Tibial nerve (tissue), 4 donors: ENCODE data around the gene SEPHS2. TPM values are rescaled to one million over a fixed set of nuclear protein-coding genes. Genes with fewer than 3 reads are reported as not detected.

Experiments used
- DNase-seq, 2 donors: peaks; one replicate each; pipeline ENCODE4 v3.0.0-alpha.2; 2019; ENCODE audit warnings: low spot score in 2 of 2
- H3K27ac ChIP-seq, 4 donors: fragments of 200-600 bp; sonication (generic) in 3 of 4; one replicate each; pipeline ENCODE4 v1.5.1; 2017 to 2019; ENCODE audit warnings: mild to moderate bottlenecking in 1 of 4
- H3K27me3 ChIP-seq, 2 donors: fragments of 200-600 bp; sonication (generic) in 1 of 2; one replicate each; pipeline versions ENCODE4 v1.5.1 to v1.6.0; 2017 to 2019
- H3K36me3 ChIP-seq, 3 donors: fragments of 200-600 bp; sonication (generic); one replicate each; pipeline ENCODE4 v1.5.1; 2018 to 2019
- H3K4me1 ChIP-seq, 4 donors: fragments of 200-600 bp; sonication (generic) in 3 of 4; one replicate each; pipeline ENCODE4 v1.5.1; 2017 to 2019
- H3K4me3 ChIP-seq, 4 donors: fragments of 200-600 bp; sonication (generic) in 3 of 4; one replicate each; pipeline ENCODE4 v1.5.1; 2017 to 2019; ENCODE audit warnings: mild to moderate bottlenecking in 1 of 4, moderate library complexity in 1 of 4
- H3K9me3 ChIP-seq, 4 donors: fragments of 200-600 bp; sonication (generic) in 3 of 4; one replicate each; pipeline ENCODE4 v1.5.1; 2017 to 2019
- CTCF ChIP-seq, 5 experiments: fragments of 200-600 bp in 3 of 5; fragments of 450-650 bp in 2 of 5; sonication (generic) in 3 of 5; IDR thresholded peaks; one replicate each; pipeline ENCODE4 v1.5.1; 2016 to 2019; ENCODE audit warnings: antibody characterized with exemption in 5 of 5, mild to moderate bottlenecking in 3 of 5, moderate library complexity in 2 of 5
- EP300 ChIP-seq, 2 donors: sonication (generic); formaldehyde crosslinking; IDR thresholded peaks; one replicate each; pipeline ENCODE4 v1.6.1; 2017; ENCODE audit warnings: antibody characterized with exemption in 2 of 2, mild to moderate bottlenecking in 1 of 2
- POLR2A ChIP-seq, 2 donors: fragments of 450-650 bp; IDR thresholded peaks; one replicate each; pipeline ENCODE4 v1.6.1; 2017; ENCODE audit warnings: antibody characterized with exemption in 2 of 2, mild to moderate bottlenecking in 2 of 2, moderate library complexity in 2 of 2
- WGBS, 2 donors: methylation state at CpG; one replicate each; pipeline ENCODE4 v1.1.5; 2018; 5-methylcytosine and 5-hydroxymethylcytosine counted together
- total RNA-seq, 4 donors: library from RNA; depleted of rRNA; stranded (reverse); fragments of >200 nt; gene quantifications; one replicate each; pipeline ENCODE4 v1.1.0, GENCODE V29; 2016

SEPHS2 gene
- total RNA-seq, 4 donors from 2014 or later = 26.2 to 36.5 (median 33.5) TPM

- H3K27me3 ChIP-seq = no peaks in the 10 kb centered on the region
- DNase-seq = peak; percentile 83 to 93
- WGBS, 2 donors = 36 to 44% methylated on average over 14 to 15 of the region's 15 CpGs
- H3K9me3 ChIP-seq = no peaks in the 10 kb centered on the region
- peak overlapping the region in 2 of 4 donors; percentile 74 to 96 for H3K27ac ChIP-seq
- TF ChIP-seq EP300 (IDR thresholded peaks at IDR 0.05) (peak in 1 of 2 donors; percentile 43), CTCF (IDR thresholded peaks at IDR 0.05) (peak; percentile 91 to 95 (median 93)), POLR2A (IDR thresholded peaks at IDR 0.05) (no peak)
- peaks cover 0 to 35% (median 0%) of the 10 kb centered on the region in 3 donors for H3K36me3 ChIP-seq
- peak overlapping the region in 1 of 4 donors; percentile 3 for H3K4me3 ChIP-seq
- peaks cover 0 to 33% (median 13%) of the 10 kb centered on the region in 4 donors for H3K4me1 ChIP-seq
These were observed 36.3 kb downstream of the SEPHS2 start for GRCh38 chr16:30409125-30410060.

DNA sequence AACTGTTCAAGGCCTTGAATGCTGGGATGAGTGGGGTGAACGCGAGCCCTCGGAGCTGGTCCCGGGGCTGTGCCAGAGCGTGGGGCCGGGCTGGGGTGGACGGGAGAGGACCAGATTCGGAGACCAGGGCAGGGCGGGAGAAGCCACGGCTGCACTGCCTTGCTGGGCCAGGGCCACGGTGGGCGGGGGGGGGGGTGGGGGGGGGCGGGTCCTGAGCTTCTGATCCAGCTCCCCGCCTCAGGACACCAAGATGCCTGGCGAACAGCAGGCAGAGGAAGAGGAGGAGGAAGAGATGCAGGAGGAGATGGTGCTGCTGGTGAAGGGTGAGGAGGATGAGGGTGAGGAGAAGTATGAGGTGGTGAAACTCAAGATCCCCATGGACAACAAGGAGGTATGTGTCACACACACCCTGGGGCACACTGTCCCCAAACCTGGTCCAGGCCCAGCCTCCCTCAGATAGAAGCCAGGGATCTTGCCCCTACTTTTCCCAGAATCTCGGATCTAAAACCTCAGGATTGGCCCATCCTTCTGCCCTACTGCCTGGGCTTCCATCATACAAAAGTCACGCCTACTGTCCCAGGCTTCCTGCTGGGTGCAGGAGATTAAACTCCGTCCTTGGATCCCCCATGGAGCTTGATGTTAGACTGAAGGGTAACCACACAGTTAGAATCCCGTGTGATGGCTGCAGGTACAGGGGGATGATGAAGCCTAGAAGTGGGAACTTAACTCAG is 37.7 kb downstream of the SEPHS2 start:
- Histone ChIP-seq H3K36me3 (peaks cover 0 to 24% (median 0%) of the 10 kb centered on the region in 3 donors), H3K4me3 (peak overlapping the region; percentile 64 to 91 (median 76)), H3K27ac (peak overlapping the region; percentile 84 to 96 (median 92)), H3K27me3 (no peaks in the 10 kb centered on the region), H3K9me3 (no peaks in the 10 kb centered on the region), H3K4me1 (peaks cover 0 to 33% (median 13%) of the 10 kb centered on the region in 4 donors)
- TF ChIP-seq CTCF (IDR thresholded peaks at IDR 0.05) (no peak), EP300 (IDR thresholded peaks at IDR 0.05) (no peak), POLR2A (IDR thresholded peaks at IDR 0.05) (no peak)
- no peak for DNase-seq
- 10% methylated on average over 13 to 16 of the region's 19 CpGs for WGBS, 2 donors

- H3K27me3 ChIP-seq = no peaks in the 10 kb centered on the region
- peak within 1 kb of the TSS; percentile 84 to 96 (median 92) for H3K27ac ChIP-seq
- H3K4me1 ChIP-seq = peaks cover 0 to 33% (median 13%) of the 10 kb centered on the region in 4 donors
- peak; percentile 92 to 93 for DNase-seq
- peak within 1 kb of the TSS; percentile 64 to 91 (median 76) for H3K4me3 ChIP-seq
- peaks cover 0 to 18% (median 0%) of the 10 kb centered on the region in 3 donors for H3K36me3 ChIP-seq
- TF ChIP-seq POLR2A (IDR thresholded peaks at IDR 0.05) (peak in 1 of 2 donors; percentile 72), CTCF (IDR thresholded peaks at IDR 0.05) (peak in 3 of 5 experiments; percentile 12 to 29 (median 17)), EP300 (IDR thresholded peaks at IDR 0.05) (peak; percentile 84 to 91)
- WGBS, 2 donors = 0 to 1% methylated on average over 29 to 30 of the region's 65 CpGs
- H3K9me3 ChIP-seq = no peaks in the 10 kb centered on the region
These were observed 38.4 kb downstream of the SEPHS2 start, which contains the start of gene ZNF771 for GRCh38 chr16:30407102-30407803. ZNF771 (plus strand) TSS chr16:30407606; CDS start chr16:30408054, 448 bp downstream.

- Histone ChIP-seq H3K36me3 (peaks cover 0 to 13% (median 0%) of the 10 kb centered on the region in 3 donors), H3K4me3 (peak overlapping the region; percentile 64 to 91 (median 76)), H3K9me3 (no peaks in the 10 kb centered on the region), H3K27ac (peak overlapping the region; percentile 84 to 96 (median 92)), H3K27me3 (no peaks in the 10 kb centered on the region), H3K4me1 (peaks cover 0 to 33% (median 13%) of the 10 kb centered on the region in 4 donors)
- WGBS, 2 donors = 16 to 19% methylated on average over 14 of the region's 14 CpGs
- DNase-seq = no peak
- TF ChIP-seq CTCF (IDR thresholded peaks at IDR 0.05) (no peak), EP300 (IDR thresholded peaks at IDR 0.05) (no peak), POLR2A (IDR thresholded peaks at IDR 0.05) (no peak)
These were observed 38.9 kb downstream of the SEPHS2 start for GRCh38 chr16:30406795-30407101.
